ENCODE measurements around the gene SLC16A3. TPM values are rescaled to one million over a fixed set of nuclear protein-coding genes. Genes with fewer than 3 reads are reported as not detected.

The SLC16A3 gene
- total and polyA plus RNA-seq, 2 donors (not counting 1 experiment from before 2014, with no cell fraction given) = 14.9 to 65.7 TPM

- intact Hi-C loops (cut with micrococcal nuclease) = loop anchor here (1.0 to 2.0 kb wide), 2 partner anchors 24 to 218 kb away; no protein-coding TSS in a partner anchor
- Histone ChIP-seq H3K27ac (ENCODE audit: low read length in 2 of 2) (peak overlapping the region; percentile 42 to 47), H2AFZ (ENCODE audit: insufficient read depth, low read depth, low read length, poor library complexity, severe bottlenecking) (peak overlapping the region; percentile 52), H3K9ac (ENCODE audit: low read length) (peak overlapping the region; percentile 92), H3K4me3 (ENCODE audit: control extremely low read depth in 1 of 5, extremely low read depth in 1 of 5, insufficient read depth in 1 of 5, low read depth in 2 of 5, low read length in 4 of 5) (peak overlapping the region; percentile 31 to 69 (median 59)), H3K9me3 (ENCODE audit: control extremely low read depth in 1 of 3, control insufficient read depth in 2 of 3, insufficient read depth in 1 of 3, low read length in 2 of 3) (no peaks in the 10 kb centered on the region), H3K4me1 (ENCODE audit: control insufficient read depth in 2 of 2, insufficient read depth in 2 of 2, low read length in 2 of 2) (peaks cover 29 to 63% of the 10 kb centered on the region in 2 donors), H3K79me2 (ENCODE audit: control insufficient read depth, insufficient read depth, low read length) (no peaks in the 10 kb centered on the region), H3K27me3 (replicated peaks in 1 of 4; ENCODE audit: control extremely low read depth in 1 of 4, control insufficient read depth in 3 of 4, insufficient read depth in 4 of 4, low read length in 3 of 4) (no peaks in the 10 kb centered on the region), H3K4me2 (replicated peaks; ENCODE audit: low read depth, low read length, poor library complexity, severe bottlenecking) (peak overlapping the region; percentile 99), H3K36me3 (replicated peaks in 1 of 2; ENCODE audit: control extremely low read depth in 1 of 2, control insufficient read depth in 1 of 2, extremely low read depth in 1 of 2, insufficient read depth in 2 of 2, low read length in 1 of 2) (no peaks in the 10 kb centered on the region), H4K20me1 (ENCODE audit: control insufficient read depth, insufficient read depth, low read length, poor library complexity, severe bottlenecking) (peaks cover 42% of the 10 kb centered on the region)
- ChIA-PET CTCF (interaction anchor here (0.8 to 1.4 kb wide), 3 partner anchors 10 to 25 kb away, joined by 3 to 4 read pairs (median 3); no protein-coding TSS in a partner anchor), POLR2A (interaction anchor here (0.8 to 3.2 kb wide), 5 partner anchors 17 to 359 kb away, joined by 3 to 46 read pairs (median 3); partner anchors contain the start of gene CCDC57)
- peak overlapping the region; percentile 73 for H3K27ac Mint-ChIP-seq
- TF ChIP-seq CTCF (IDR thresholded peaks at IDR 0.05) (peak; percentile 67), EZH2 (IDR thresholded peaks at IDR 0.05; ENCODE audit: borderline replicate concordance, insufficient read depth, low read depth, low read length, poor library complexity, severe bottlenecking) (no peak)
- peak overlapping the region; percentile 85 for H3K4me3 Mint-ChIP-seq
- H3K9me3 Mint-ChIP-seq (ENCODE audit: insufficient read depth) = no peaks in the 10 kb centered on the region
- H3K27me3 Mint-ChIP-seq = no peaks in the 10 kb centered on the region
- DNase-seq (peak; percentile 69), ATAC-seq (ENCODE audit: low read depth) (peak; percentile 52)
- peaks cover 31% of the 10 kb centered on the region for H3K4me1 Mint-ChIP-seq
- 10% methylated on average over 69 of the region's 76 CpGs for WGBS (ENCODE audit: insufficient coverage)
These were observed 1.9 kb downstream of the SLC16A3 start for GRCh38 chr17:82230609-82231311.

GRCh38 chr17:82231312-82231561 lies 2.4 kb downstream of the SLC16A3 start:
- Histone ChIP-seq H3K36me3 (replicated peaks in 1 of 2; ENCODE audit: control extremely low read depth in 1 of 2, control insufficient read depth in 1 of 2, extremely low read depth in 1 of 2, insufficient read depth in 2 of 2, low read length in 1 of 2) (no peaks in the 10 kb centered on the region), H3K4me2 (replicated peaks; ENCODE audit: low read depth, low read length, poor library complexity, severe bottlenecking) (peak overlapping the region; percentile 99), H3K9me3 (ENCODE audit: control extremely low read depth in 1 of 3, control insufficient read depth in 2 of 3, insufficient read depth in 1 of 3, low read length in 2 of 3) (no peaks in the 10 kb centered on the region), H3K79me2 (ENCODE audit: control insufficient read depth, insufficient read depth, low read length) (no peaks in the 10 kb centered on the region), H3K9ac (ENCODE audit: low read length) (peak overlapping the region; percentile 92), H3K4me1 (ENCODE audit: control insufficient read depth in 2 of 2, insufficient read depth in 2 of 2, low read length in 2 of 2) (peaks cover 29 to 68% of the 10 kb centered on the region in 2 donors), H3K4me3 (ENCODE audit: control extremely low read depth in 1 of 5, extremely low read depth in 1 of 5, insufficient read depth in 1 of 5, low read depth in 2 of 5, low read length in 4 of 5) (peak overlapping the region in 4 of 5 experiments; percentile 53 to 69 (median 63)), H3K27ac (ENCODE audit: low read length in 2 of 2) (peak overlapping the region; percentile 42 to 47), H2AFZ (ENCODE audit: insufficient read depth, low read depth, low read length, poor library complexity, severe bottlenecking) (peak overlapping the region; percentile 52), H3K27me3 (replicated peaks in 1 of 4; ENCODE audit: control extremely low read depth in 1 of 4, control insufficient read depth in 3 of 4, insufficient read depth in 4 of 4, low read length in 3 of 4) (no peaks in the 10 kb centered on the region), H4K20me1 (ENCODE audit: control insufficient read depth, insufficient read depth, low read length, poor library complexity, severe bottlenecking) (peaks cover 46% of the 10 kb centered on the region)
- no peak overlapping the region for H3K27ac Mint-ChIP-seq
- intact Hi-C loops (cut with micrococcal nuclease) = loop anchor here (1.0 to 2.0 kb wide), 2 partner anchors 25 to 218 kb away; no protein-coding TSS in a partner anchor
- H3K4me1 Mint-ChIP-seq = peaks cover 36% of the 10 kb centered on the region
- ChIA-PET POLR2A (interaction anchor here (0.9 to 1.3 kb wide), 2 partner anchors 67 to 185 kb away, joined by 3 read pairs; no protein-coding TSS in a partner anchor), CTCF (interaction anchor here (0.8 to 1.4 kb wide), 3 partner anchors 13 to 69 kb away, joined by 3 to 4 read pairs (median 4); no protein-coding TSS in a partner anchor)
- H3K27me3 Mint-ChIP-seq = no peaks in the 10 kb centered on the region
- WGBS (ENCODE audit: insufficient coverage) = 2% methylated on average over 17 of the region's 18 CpGs
- peak overlapping the region; percentile 49 for H3K4me3 Mint-ChIP-seq
- DNase-seq (no peak), ATAC-seq (ENCODE audit: low read depth) (no peak)
- H3K9me3 Mint-ChIP-seq (ENCODE audit: insufficient read depth) = no peaks in the 10 kb centered on the region
- TF ChIP-seq EZH2 (IDR thresholded peaks at IDR 0.05; ENCODE audit: borderline replicate concordance, insufficient read depth, low read depth, low read length, poor library complexity, severe bottlenecking) = no peak

Data from B cell (primary cell).